HG03196 (cell line): Measurements from ENCODE around the gene MOV10.

Source experiments
- ATAC-seq: cut with Tn5 transposase; IDR thresholded peaks from one replicate; pipeline ENCODE4 v1.9.1; 2021; ENCODE audit not compliant: unreplicated experiment

Gene MOV10

DNA sequence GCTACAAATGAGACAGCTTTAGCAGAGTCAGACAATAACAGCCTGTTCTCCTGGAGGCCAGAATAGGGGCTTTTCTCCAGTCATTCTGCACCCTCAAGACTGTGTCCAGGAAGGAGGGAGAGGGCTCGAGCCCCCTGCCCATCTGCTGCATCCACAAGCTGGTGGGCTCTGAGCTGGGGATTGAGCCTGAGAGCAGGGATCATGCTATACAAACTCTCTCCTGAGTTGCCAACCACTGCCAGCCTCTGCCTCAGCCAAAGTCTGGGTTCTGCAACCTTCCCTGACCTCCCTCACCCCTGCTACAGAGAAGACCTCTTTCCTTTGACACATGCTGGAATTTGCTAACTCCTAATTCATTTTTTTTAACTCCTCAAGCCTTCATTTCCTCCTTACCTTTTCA is 55.5 kb downstream of the MOV10 start:
- no peak for ATAC-seq

DNA sequence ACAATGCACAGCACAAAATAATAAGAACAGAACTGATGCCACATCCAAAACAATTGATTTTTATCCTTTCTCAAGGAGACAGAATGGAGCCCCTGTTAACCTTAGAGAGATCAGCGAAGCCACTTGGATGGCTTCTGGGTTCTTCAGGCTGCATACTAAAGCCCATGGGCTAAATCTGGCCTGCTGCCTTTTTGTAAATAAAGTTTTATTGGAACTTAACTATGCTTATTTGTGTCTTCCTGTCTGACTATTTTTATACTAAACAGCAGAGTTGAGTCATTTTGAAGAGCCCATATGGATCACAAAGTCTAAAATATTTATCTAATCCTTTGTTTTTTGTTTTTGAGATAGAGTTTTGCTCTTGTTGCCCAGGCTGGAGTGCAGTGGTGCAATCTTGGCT is 57.0 kb downstream of the MOV10 start:
- ATAC-seq = no peak

DNA sequence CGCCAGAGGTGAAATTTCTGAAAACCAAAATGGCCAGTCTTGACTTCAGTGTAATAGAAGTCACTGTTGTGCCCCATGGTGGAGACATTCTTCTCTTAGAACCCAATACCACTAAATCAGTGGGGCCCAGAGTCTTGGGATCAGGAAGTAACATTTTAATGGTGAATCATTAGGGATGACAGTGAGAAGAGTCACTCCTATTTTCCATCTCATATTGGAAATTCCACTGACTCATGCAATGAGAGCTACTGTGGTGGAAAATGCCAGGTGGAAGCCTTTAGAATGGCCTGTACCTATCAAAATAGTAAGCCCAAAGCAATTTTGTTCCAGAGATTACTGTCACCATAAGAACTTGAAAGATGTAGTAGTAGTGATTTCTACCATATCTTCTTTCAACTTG is 61.3 kb downstream of the MOV10 start:
- no peak for ATAC-seq

DNA sequence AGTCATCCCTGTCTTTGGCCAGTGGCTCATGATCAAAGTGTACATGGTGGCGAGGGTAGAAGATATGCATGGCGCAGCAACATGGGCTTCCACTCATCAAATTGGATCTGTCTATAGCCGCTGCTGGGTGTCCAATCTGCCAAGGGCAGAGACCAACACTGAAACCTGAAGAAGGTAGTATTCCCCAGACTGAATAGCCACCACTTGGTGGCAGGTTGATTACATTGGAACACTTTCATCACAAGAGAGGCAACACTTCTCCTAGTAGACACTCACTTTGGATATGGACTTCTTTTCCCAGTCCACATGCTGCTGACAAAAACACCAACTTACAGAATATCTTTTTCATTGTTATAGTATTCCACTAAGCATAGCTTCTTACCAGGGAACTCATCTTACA is 63.1 kb downstream of the MOV10 start:
- no peak for ATAC-seq

DNA sequence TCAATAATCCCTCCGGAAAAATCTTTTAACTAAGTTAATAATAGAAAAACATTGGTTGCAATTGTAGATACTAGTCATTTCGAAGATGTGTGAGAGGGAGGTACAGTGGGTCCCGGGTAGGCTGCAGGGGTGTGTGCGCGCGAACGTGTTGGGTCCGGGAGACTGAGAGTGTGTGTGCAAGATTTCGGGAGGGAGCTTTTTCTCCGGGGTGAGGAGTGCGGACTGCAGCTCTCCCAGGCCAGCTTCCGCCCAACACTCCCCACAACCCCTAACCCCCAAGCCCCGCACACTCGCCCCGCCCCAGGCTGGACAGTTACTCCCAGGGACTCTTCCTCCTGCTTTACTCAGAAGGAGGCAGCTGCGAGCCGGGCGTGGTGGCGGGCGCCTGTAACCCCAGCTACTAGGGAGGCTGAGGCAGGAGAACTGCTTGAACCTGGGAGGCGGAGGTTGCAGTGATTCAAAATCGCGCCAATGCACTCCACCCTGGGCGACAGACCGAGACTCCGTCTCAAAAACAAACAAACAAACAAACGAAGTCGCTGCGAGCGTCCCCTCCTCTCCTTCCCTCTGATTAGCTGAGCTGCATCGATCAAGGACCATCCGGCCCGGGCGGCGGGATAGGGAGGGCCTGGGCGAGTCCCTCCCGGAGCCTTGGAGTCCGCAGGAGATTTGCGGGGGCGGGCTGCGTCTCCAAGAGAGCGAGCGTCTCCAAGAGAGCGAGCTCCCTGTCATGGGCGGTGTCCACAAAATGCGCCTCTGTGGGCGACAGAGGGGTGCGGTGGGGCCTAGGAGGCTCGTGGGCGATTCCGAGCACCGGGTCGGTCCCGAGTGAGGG is 68.9 kb downstream of the MOV10 start:
- no peak for ATAC-seq

DNA sequence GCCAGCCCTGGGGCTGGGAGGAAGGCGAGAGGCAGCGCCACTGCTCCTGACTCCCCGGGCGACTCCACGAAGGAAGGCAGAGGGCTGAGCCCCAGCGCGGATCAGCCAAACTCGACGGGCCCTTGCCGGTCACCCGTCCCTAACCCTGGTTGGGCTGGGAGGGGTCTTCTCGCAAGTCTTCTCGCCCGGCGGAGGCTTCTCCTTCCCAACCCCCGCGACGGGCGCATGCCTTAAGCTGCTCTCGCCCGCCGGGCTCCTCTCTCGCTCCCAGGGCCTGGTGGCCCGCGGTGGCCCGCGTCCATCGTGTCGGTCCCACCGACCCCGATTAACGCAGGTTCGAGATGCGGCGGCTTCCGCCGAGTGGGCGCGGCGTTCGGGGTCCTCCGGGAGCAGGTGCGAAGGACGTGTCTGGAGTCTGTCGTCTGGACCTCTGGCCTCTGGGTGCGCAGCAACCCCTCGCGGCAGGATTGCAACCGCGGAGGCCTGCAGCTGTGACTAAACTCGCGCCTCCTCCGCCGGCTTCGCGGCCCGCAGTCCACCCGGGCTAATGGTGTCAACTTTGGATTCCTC is 69.6 kb downstream of the MOV10 start:
- ATAC-seq = no peak

DNA sequence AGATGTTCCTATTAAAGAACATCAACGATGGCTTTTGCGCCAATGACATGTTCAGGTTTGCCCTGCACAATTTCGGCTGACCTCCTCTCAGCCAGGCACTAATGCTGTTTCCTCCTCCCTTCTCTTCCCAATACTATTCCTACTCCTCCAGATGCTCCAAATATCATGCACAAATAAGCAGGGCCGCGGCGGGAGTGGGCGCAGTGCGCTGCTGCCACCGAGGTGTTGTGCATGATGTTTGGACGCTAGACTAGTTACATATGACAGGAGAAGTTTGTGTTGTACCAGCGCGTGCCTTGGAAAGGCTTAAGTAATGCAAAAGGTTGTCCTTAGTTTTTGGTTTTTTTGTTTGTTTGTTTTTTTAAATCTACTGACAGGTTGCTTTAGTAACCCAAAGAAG is 73.9 kb downstream of the MOV10 start:
- no peak for ATAC-seq
